HG02852 (cell line): ENCODE results near the gene CHD3.
A peak's percentile ranks its signal among the peaks of the same experiment; 100 is the strongest.
"Not testable (repeated sequence)": the region's sequence is repeated elsewhere in the genome, so short reads cannot be mapped to it uniquely, and the experiment has no call there.

Experiments used
- ATAC-seq: cut with Tn5 transposase; IDR thresholded peaks from one replicate; pipeline ENCODE4 v1.9.1; 2021; ENCODE audit warnings: mild to moderate bottlenecking, moderate library complexity; ENCODE audit not compliant: unreplicated experiment

Gene CHD3

GRCh38 chr17:7849751-7850504 lies 38.7 kb upstream of the CHD3 start:
- no peak for ATAC-seq

GRCh38 chr17:7850701-7851437 lies 37.7 kb upstream of the CHD3 start:
- ATAC-seq = no peak

DNA sequence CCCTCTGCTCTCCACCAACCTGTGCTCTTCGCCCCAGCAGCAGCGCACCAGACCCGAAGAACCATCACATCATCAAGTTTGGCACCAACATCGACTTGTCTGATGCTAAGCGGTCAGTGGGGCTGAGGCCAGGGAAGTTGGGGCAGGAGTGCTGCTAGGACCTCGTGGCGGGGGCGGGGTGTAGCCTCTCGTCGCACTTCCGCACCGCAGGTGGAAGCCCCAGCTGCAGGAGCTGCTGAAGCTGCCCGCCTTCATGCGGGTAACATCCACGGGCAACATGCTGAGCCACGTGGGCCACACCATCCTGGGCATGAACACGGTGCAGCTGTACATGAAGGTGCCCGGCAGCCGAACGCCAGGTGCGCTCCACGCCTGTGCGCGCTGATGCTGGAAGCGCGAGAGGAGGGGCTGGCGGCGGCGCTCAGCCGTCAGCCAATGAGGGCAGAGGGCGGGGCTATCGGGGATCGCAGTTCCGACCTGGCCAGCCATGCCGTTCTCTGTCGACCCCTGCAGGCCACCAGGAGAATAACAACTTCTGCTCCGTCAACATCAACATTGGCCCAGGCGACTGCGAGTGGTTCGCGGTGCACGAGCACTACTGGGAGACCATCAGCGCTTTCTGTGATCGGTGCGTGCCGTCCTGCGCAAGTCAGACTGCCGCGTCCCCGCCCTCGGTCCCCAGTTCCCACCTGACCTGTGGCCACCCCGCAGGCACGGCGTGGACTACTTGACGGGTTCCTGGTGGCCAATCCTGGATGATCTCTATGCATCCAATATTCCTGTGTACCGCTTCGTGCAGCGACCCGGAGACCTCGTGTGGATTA lies 36.9 kb upstream of the CHD3 start:
- peak; percentile 70 for ATAC-seq

DNA sequence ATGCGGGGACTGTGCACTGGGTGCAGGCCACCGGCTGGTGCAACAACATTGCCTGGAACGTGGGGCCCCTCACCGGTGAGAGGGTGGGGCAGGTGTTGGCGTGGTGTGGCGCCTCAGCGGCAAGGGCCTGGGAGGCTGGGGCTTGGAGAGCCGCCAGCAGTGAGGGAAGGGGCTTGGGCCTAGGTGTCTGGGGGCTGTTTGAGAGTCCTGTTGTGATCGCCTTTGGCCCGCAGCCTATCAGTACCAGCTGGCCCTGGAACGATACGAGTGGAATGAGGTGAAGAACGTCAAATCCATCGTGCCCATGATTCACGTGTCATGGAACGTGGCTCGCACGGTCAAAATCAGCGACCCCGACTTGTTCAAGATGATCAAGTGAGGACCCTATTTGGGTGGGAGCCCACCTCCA lies 36.3 kb upstream of the CHD3 start:
- no peak for ATAC-seq

- ATAC-seq = no peak
Measured at GRCh38 chr17:7852919-7853690, 35.5 kb upstream of the CHD3 start.

DNA sequence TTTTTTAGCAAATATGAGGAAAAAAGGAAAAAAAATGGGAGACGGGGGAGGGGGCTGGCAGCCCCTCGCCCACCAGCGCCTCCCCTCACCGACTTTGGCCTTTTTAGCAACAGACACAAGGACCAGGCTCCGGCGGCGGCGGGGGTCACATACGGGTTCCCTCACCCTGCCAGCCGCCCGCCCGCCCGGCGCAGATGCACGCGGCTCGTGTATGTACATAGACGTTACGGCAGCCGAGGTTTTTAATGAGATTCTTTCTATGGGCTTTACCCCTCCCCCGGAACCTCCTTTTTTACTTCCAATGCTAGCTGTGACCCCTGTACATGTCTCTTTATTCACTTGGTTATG lies 34.9 kb upstream of the CHD3 start:
- ATAC-seq = no peak

DNA sequence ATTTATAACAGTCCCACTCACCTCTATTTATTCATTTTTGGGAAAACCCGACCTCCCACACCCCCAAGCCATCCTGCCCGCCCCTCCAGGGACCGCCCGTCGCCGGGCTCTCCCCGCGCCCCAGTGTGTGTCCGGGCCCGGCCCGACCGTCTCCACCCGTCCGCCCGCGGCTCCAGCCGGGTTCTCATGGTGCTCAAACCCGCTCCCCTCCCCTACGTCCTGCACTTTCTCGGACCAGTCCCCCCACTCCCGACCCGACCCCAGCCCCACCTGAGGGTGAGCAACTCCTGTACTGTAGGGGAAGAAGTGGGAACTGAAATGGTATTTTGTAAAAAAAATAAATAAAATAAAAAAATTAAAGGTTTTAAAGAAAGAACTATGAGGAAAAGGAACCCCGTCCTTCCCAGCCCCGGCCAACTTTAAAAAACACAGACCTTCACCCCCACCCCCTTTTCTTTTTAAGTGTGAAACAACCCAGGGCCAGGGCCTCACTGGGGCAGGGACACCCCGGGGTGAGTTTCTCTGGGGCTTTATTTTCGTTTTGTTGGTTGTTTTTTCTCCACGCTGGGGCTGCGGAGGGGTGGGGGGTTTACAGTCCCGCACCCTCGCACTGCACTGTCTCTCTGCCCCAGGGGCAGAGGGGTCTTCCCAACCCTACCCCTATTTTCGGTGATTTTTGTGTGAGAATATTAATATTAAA lies 34.4 kb upstream of the CHD3 start:
- no peak for ATAC-seq

- ATAC-seq = no peak
Measured at GRCh38 chr17:7854851-7855659, 33.5 kb upstream of the CHD3 start, which contains the start of gene TMEM88. Gene TMEM88, plus strand, starts transcription at chr17:7855066. Its CDS starts 9 bp downstream, at chr17:7855075.

DNA sequence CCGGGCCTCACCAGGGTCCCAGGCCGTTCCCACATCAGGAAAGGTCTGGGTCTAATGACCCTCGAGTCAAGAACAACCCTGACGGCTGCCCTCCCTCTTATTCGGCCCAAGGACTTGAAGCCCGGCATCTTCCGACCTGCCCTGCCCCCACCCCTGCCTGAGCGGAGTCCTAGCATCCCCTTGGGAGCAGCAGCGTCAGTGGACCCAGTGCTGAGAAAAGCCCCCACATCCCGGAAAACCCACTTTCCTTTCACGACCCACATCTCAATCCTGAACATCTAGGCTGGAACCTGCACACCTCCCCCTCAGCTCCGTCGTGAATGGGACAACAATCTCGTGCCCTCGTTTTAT lies 33.0 kb upstream of the CHD3 start:
- ATAC-seq = no peak

DNA sequence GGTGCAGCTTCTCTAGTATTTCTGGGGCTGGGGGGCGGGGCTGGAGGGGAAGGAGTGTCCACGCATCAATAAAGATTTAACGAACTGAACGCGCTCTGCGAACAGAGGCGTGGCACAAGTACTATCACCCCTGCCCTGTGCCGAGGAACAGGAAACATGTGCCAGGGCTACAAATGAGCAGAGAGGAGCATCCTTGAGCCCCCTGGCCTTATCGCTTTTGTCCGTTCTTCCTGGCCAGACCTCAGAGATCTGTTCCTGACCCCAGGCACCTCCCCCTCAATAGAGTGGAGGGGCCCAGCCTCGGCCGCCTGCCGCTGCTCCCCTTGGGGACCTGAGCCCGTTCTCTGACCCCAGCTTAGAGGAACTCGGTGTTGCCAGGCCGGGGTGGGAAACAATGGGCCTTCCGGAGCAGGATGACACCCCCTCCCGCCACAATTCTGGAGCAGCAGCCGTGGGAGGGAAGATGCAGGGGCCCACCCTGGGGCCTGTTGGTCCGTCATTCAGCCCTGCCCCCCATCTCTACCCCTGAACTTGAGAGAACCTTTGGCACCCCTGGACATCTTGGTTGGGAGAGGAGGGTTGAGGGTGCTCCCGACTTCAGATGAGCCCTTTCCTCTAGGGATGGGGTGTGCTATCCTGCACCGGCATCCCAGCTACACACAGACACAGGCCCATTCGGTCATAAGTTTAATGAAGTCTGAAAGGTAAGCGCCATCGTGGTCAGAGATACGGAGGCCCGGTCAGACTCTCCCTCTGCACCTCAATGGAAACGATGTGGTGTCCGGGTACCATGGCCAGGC lies 32.4 kb upstream of the CHD3 start:
- no peak for ATAC-seq

- peak; percentile 82 for ATAC-seq
Measured at GRCh38 chr17:7856811-7857712, 31.5 kb upstream of the CHD3 start, which contains the start of gene NAA38. Gene NAA38, minus strand, starts transcription at chr17:7857559. Its CDS starts 96 bp downstream, at chr17:7857463.

- ATAC-seq = peak; percentile 41
Measured at GRCh38 chr17:7857713-7858521, 30.7 kb upstream of the CHD3 start, which contains the start of gene CYB5D1. Gene CYB5D1, plus strand, starts transcription at chr17:7858003. Its CDS starts 132 bp downstream, at chr17:7858135.

DNA sequence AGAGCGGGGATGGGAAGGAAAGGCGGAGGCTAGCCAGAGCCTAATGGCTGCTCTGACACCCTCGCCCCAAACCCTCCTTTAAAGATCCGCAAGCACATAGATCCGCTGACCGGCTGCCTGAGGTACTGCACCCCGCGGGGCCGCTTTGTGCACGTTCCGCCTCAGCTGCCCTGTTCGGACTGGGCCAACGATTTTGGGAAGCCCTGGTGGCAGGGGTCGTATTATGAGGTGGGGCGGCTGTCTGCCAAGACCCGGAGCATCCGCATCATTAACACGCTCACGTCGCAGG lies 30.1 kb upstream of the CHD3 start:
- ATAC-seq = no peak

GRCh38 chr17:7859028-7859427 lies 29.6 kb upstream of the CHD3 start:
- ATAC-seq = no peak

- no peak for ATAC-seq
Measured at GRCh38 chr17:7862692-7863437, 25.7 kb upstream of the CHD3 start.

- not testable (repeated sequence) for ATAC-seq
Measured at GRCh38 chr17:7864384-7864783, 24.2 kb upstream of the CHD3 start.
